Measurements from ENCODE around the gene TSC22D1. TPM values are rescaled to one million over a fixed set of nuclear protein-coding genes. Genes with fewer than 3 reads are reported as not detected.

TSC22D1 gene
- total RNA-seq, 4 donors from 2014 or later = 48.8 to 138 (median 92.7) TPM

Other genes starting within 250 kb of the TSC22D1 start
- 1 to 10 TPM; 2.0 to 4.9 (median 3.9) TPM for gene SERP2, start 202.5 kb downstream of the TSC22D1 start, total RNA-seq

Data from omental fat pad (tissue), 4 donors.